ENCODE data around the gene GAA. TPM values are rescaled to one million over a fixed set of nuclear protein-coding genes. Genes with fewer than 3 reads are reported as not detected.

The GAA gene
- total RNA-seq, 4 donors from 2014 or later: 35.6 to 73.2 (median 47.4) TPM

GRCh38 chr17:80105762-80106161 is 4.4 kb downstream of the GAA start:
- TF ChIP-seq POLR2AphosphoS5 (IDR thresholded peaks at IDR 0.05): no peak
- Histone ChIP-seq H3K4me1 (peaks cover 0 to 27% (median 7%) of the 10 kb centered on the region in 3 donors), H3K9me3 (no peaks in the 10 kb centered on the region), H3K27me3 (no peaks in the 10 kb centered on the region), H3K36me3 (peaks cover 0 to 45% of the 10 kb centered on the region in 2 donors), H3K4me3 (no peak overlapping the region), H3K27ac (no peak overlapping the region)
- WGBS, 2 donors (ENCODE audit: low coverage in 1 of 2): 22 to 30% methylated on average over 8 of the region's 29 CpGs
- ATAC-seq: no peak

- no peak overlapping the region for H3K27ac ChIP-seq
- H3K27me3 ChIP-seq: no peaks in the 10 kb centered on the region
- H3K4me1 ChIP-seq: peaks cover 0 to 22% (median 7%) of the 10 kb centered on the region in 3 donors
- 41% methylated on average over 3 of the region's 10 CpGs; no CpG with 5 or more reads in 1 of the 2 donors for WGBS, 2 donors (ENCODE audit: low coverage in 1 of 2)
- peaks cover 0 to 49% of the 10 kb centered on the region in 2 donors for H3K36me3 ChIP-seq
- H3K9me3 ChIP-seq: no peaks in the 10 kb centered on the region
- no peak overlapping the region for H3K4me3 ChIP-seq
- ATAC-seq: no peak
- TF ChIP-seq EP300 (IDR thresholded peaks at IDR 0.05): no peak
- no peak for TF ChIP-seq POLR2AphosphoS5 (IDR thresholded peaks at IDR 0.05)
- no peak for TF ChIP-seq CTCF (IDR thresholded peaks at IDR 0.05)
- no peak for TF ChIP-seq POLR2A (IDR thresholded peaks at IDR 0.05)
Observed at GRCh38 chr17:80106176-80106575, 4.8 kb downstream of the GAA start.

- ATAC-seq: no peak
- WGBS, 2 donors (ENCODE audit: low coverage in 1 of 2): 78% methylated on average over 7 of the region's 12 CpGs; no CpG with 5 or more reads in 1 of the 2 donors
- Histone ChIP-seq H3K27ac (no peak overlapping the region), H3K27me3 (no peaks in the 10 kb centered on the region), H3K4me3 (no peak overlapping the region), H3K4me1 (peaks cover 0 to 21% (median 7%) of the 10 kb centered on the region in 3 donors), H3K9me3 (no peaks in the 10 kb centered on the region), H3K36me3 (peaks cover 0 to 55% of the 10 kb centered on the region in 2 donors)
- TF ChIP-seq EP300 (IDR thresholded peaks at IDR 0.05) (no peak), POLR2A (IDR thresholded peaks at IDR 0.05) (no peak), CTCF (IDR thresholded peaks at IDR 0.05) (no peak), POLR2AphosphoS5 (IDR thresholded peaks at IDR 0.05) (no peak)
Observed at GRCh38 chr17:80106751-80107150, 5.4 kb downstream of the GAA start.

- H3K27ac ChIP-seq: no peak overlapping the region
- no peak for TF ChIP-seq POLR2A (IDR thresholded peaks at IDR 0.05)
- no peak for TF ChIP-seq CTCF (IDR thresholded peaks at IDR 0.05)
- no peak for TF ChIP-seq POLR2AphosphoS5 (IDR thresholded peaks at IDR 0.05)
- no peak for TF ChIP-seq EP300 (IDR thresholded peaks at IDR 0.05)
- peaks cover 0 to 15% (median 2%) of the 10 kb centered on the region in 3 donors for H3K4me1 ChIP-seq
- peaks cover 0 to 62% of the 10 kb centered on the region in 2 donors for H3K36me3 ChIP-seq
- WGBS, 2 donors (ENCODE audit: low coverage in 1 of 2): 80% methylated on average over 1 of the region's 46 CpGs
- peak; percentile 6 for ATAC-seq
- no peak overlapping the region for H3K4me3 ChIP-seq
- H3K9me3 ChIP-seq: no peaks in the 10 kb centered on the region
- no peaks in the 10 kb centered on the region for H3K27me3 ChIP-seq
Observed at GRCh38 chr17:80107231-80108021, 6.0 kb downstream of the GAA start.

- no peak for ATAC-seq
- peaks cover 0 to 71% of the 10 kb centered on the region in 2 donors for H3K36me3 ChIP-seq
- H3K4me1 ChIP-seq: peaks cover 0 to 6% (median 0%) of the 10 kb centered on the region in 3 donors
- H3K9me3 ChIP-seq: no peaks in the 10 kb centered on the region
- no peaks in the 10 kb centered on the region for H3K27me3 ChIP-seq
- no peak overlapping the region for H3K4me3 ChIP-seq
- 76% methylated on average over 3 of the region's 40 CpGs; no CpG with 5 or more reads in 1 of the 2 donors for WGBS, 2 donors (ENCODE audit: low coverage in 1 of 2)
- H3K27ac ChIP-seq: no peak overlapping the region
- TF ChIP-seq POLR2A (IDR thresholded peaks at IDR 0.05) (no peak), POLR2AphosphoS5 (IDR thresholded peaks at IDR 0.05) (no peak), CTCF (IDR thresholded peaks at IDR 0.05) (no peak)
Observed at GRCh38 chr17:80108036-80108971, 6.9 kb downstream of the GAA start.

Data from gastroesophageal sphincter (tissue), 4 donors.